HG03378 (cell line): ENCODE data around the gene NUTM2B.
"Not testable (repeated sequence)": the region's sequence is repeated elsewhere in the genome, so short reads cannot be mapped to it uniquely, and the experiment has no call there.

Experiments
- ATAC-seq: cut with Tn5 transposase; IDR thresholded peaks from one replicate; pipeline ENCODE4 v1.9.1; 2021; ENCODE audit warnings: mild to moderate bottlenecking, moderate library complexity; ENCODE audit not compliant: unreplicated experiment

Gene NUTM2B

GRCh38 chr10:79720000-79720399 lies 17.0 kb downstream of the NUTM2B start:
- ATAC-seq, result not testable (repeated sequence)

- ATAC-seq, result not testable (repeated sequence)
Measured at GRCh38 chr10:79726620-79727019, 23.6 kb downstream of the NUTM2B start.

GRCh38 chr10:79744844-79745243 lies 41.8 kb downstream of the NUTM2B start:
- not testable (repeated sequence) for ATAC-seq

GRCh38 chr10:79748510-79748909 lies 45.5 kb downstream of the NUTM2B start:
- not testable (repeated sequence) for ATAC-seq

GRCh38 chr10:79753601-79754000 lies 50.6 kb downstream of the NUTM2B start:
- not testable (repeated sequence) for ATAC-seq

- ATAC-seq, result not testable (repeated sequence)
Measured at GRCh38 chr10:79758297-79758993, 55.4 kb downstream of the NUTM2B start.
